MM.1S (cell line): ENCODE measurements around the gene THUMPD3.

Experiments
- CTCF ChIP-seq: fragments of 300-600 bp; sonication (generic); IDR thresholded peaks from 2 replicates; pipeline ENCODE4 v1.5.1; 2016; ENCODE audit warnings: antibody characterized with exemption, low read length, mixed read lengths
- EZH2phosphoT487 ChIP-seq: fragments of 300-600 bp; sonication (generic); IDR thresholded peaks from 2 replicates; pipeline ENCODE4 v1.6.1; 2018; ENCODE audit warnings: antibody characterized with exemption, low read length

- TF ChIP-seq CTCF (no peak), EZH2phosphoT487 (no peak)
Measured at GRCh38 chr3:9405756-9406155, 42.9 kb downstream of the THUMPD3 start.
